Body of pancreas (tissue), 4 donors: Measurements from ENCODE around the gene DNAJB6. TPM values are rescaled to one million over a fixed set of nuclear protein-coding genes. Genes with fewer than 3 reads are reported as not detected.
A peak's percentile ranks its signal among the peaks of the same experiment; 100 is the strongest.

Experiments
- ATAC-seq: fragments of 150-250 bp; one replicate; pipeline ENCODE4 v1.9.1; 2016
- DNase-seq, 4 donors: peaks; one replicate each; pipeline ENCODE4 v3.0.0-alpha.2; 2019
- H3K27ac ChIP-seq, 4 donors: fragments of 200-600 bp; sonication (generic); 1 replicate in 3 of 4; 2 replicates in 1 of 4; pipeline versions ENCODE4 v1.5.1 to v1.6.1; 2016 to 2019; ENCODE audit warnings: mild to moderate bottlenecking in 1 of 4, mixed read lengths in 1 of 4, moderate library complexity in 1 of 4
- H3K27me3 ChIP-seq, 2 donors: fragments of 200-600 bp; sonication (generic); one replicate each; pipeline ENCODE4 v1.6.0; 2016; ENCODE audit warnings: mild to moderate bottlenecking in 1 of 2
- H3K36me3 ChIP-seq, 2 donors: fragments of 200-600 bp; sonication (generic); replicated peaks in 1 of 2; 2 replicates each; pipeline ENCODE4 v1.5.1; 2016; ENCODE audit warnings: low read depth in 2 of 2; ENCODE audit not compliant: insufficient read depth in 1 of 2
- H3K4me1 ChIP-seq: fragments of 200-600 bp; sonication (generic); one replicate; pipeline ENCODE4 v1.6.0; 2016
- H3K4me3 ChIP-seq, 2 donors: fragments of 200-600 bp; sonication (generic); 1 replicate in 1 of 2; 2 replicates in 1 of 2; pipeline ENCODE4 v1.5.1; 2016 to 2019
- H3K9me3 ChIP-seq, 3 donors: fragments of 200-600 bp; sonication (generic); 1 replicate in 2 of 3; 2 replicates in 1 of 3; pipeline ENCODE4 v1.5.1; 2016
- POLR2A ChIP-seq, 3 donors: fragments of 450-650 bp; IDR thresholded peaks; one replicate each; pipeline ENCODE4 v1.6.1; 2016; ENCODE audit warnings: antibody characterized with exemption in 3 of 3, mild to moderate bottlenecking in 2 of 3
- WGBS, 2 donors: methylation state at CpG; one replicate each; pipeline ENCODE4 v1.1.5; 2017; 5-methylcytosine and 5-hydroxymethylcytosine counted together
- intact Hi-C: fragments of 100-400 bp; cut with DNase I; formaldehyde crosslinking; loops from one replicate; pipeline ENCODE4 v1.15.1; 2023
- total RNA-seq, 2 donors: library from RNA; depleted of rRNA; stranded (reverse); fragments of >200 nt; gene quantifications; one replicate each; pipeline ENCODE4 v1.1.0, GENCODE V29; 2016
- TF ChIP-seq, protein P1 (sequence below), 7 experiments: fragments of 450-650 bp in 4 of 7; fragments of 200-600 bp in 3 of 7; sonication (generic) in 3 of 7; IDR thresholded peaks; one replicate each; pipeline ENCODE4 v1.5.1; 2016 to 2019; ENCODE audit warnings: antibody characterized with exemption in 7 of 7

DNAJB6 gene
- total RNA-seq, 2 donors from 2014 or later = 26.5 to 32.0 TPM

DNA sequence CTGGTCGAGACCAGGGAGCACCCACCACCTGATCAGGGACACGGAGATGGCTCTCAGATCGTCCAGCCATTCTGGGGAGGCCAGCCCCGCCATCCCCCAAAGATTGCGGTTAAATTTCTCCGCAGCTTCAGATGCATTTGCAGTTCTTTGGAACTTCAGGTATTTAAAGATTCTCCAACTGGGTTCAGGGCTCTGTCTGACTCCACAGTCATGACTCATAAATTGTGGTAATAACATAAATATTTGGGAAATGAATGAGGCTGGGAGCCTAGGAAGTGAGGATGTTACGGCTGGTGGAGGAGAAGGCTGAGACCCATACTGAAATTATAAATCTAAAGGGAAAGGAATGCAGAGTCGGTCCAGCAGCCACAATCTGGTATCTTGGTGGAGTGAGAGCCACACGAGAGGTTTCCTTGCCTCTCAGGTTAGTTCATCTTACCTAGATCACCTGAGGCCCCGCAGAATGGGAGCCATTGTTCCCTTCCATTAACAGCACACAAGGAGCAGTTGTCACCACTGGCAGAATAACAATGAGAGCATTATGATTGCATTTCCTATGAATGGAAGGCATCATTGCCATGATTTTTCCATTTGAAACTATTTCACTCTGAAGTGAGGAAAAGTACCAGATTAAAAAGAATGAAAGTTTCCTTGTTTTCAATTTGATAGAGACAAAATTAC is 26.7 kb upstream of the DNAJB6 start:
- peak in 1 of 4 donors; percentile 12 for DNase-seq
- peak overlapping the region in 3 of 4 donors; percentile 60 to 75 (median 60) for H3K27ac ChIP-seq
- H3K9me3 ChIP-seq = no peaks in the 10 kb centered on the region
- H3K4me3 ChIP-seq = no peak overlapping the region
- WGBS, 2 donors = 43 to 62% methylated on average over 4 to 10 of the region's 10 CpGs
- peak; percentile 76 for ATAC-seq
- TF ChIP-seq, protein P1, sequence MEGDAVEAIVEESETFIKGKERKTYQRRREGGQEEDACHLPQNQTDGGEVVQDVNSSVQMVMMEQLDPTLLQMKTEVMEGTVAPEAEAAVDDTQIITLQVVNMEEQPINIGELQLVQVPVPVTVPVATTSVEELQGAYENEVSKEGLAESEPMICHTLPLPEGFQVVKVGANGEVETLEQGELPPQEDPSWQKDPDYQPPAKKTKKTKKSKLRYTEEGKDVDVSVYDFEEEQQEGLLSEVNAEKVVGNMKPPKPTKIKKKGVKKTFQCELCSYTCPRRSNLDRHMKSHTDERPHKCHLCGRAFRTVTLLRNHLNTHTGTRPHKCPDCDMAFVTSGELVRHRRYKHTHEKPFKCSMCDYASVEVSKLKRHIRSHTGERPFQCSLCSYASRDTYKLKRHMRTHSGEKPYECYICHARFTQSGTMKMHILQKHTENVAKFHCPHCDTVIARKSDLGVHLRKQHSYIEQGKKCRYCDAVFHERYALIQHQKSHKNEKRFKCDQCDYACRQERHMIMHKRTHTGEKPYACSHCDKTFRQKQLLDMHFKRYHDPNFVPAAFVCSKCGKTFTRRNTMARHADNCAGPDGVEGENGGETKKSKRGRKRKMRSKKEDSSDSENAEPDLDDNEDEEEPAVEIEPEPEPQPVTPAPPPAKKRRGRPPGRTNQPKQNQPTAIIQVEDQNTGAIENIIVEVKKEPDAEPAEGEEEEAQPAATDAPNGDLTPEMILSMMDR (IDR thresholded peaks at IDR 0.05) = no peak
- peak in 1 of 3 donors; percentile 9 for TF ChIP-seq POLR2A (IDR thresholded peaks at IDR 0.05)
- H3K36me3 ChIP-seq = no peaks in the 10 kb centered on the region
- H3K27me3 ChIP-seq = no peaks in the 10 kb centered on the region
- H3K4me1 ChIP-seq = no peaks in the 10 kb centered on the region
- intact Hi-C loops = no loop called here

DNA sequence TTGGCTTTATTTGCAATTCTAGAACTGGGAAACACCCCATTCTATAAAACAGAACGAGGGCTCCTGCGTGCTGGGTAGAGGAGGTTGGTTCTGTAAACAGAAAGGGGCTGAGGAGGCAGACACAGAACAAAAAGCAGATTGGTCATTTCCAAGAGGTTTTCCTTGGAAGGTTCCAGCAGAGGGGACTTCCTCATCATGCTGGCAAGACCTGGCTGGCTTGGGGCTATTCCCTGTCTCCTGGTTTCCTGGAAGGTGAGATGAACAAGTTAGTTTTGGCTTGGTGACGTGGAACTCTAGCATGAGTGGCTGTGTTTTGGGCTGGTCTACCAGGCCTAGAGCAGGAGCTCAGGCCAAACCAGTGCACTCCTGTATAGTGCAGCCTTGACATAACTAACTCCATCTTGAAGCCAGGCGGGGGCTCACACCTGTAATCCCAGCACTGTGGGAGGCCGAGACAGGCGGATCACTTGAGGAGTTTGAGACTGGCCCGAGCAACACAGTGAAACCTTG is 26.1 kb upstream of the DNAJB6 start:
- Histone ChIP-seq H3K4me1 (no peaks in the 10 kb centered on the region), H3K9me3 (no peaks in the 10 kb centered on the region), H3K27ac (peak overlapping the region in 3 of 4 donors; percentile 60 to 75 (median 60)), H3K4me3 (no peak overlapping the region), H3K27me3 (no peaks in the 10 kb centered on the region), H3K36me3 (no peaks in the 10 kb centered on the region)
- WGBS, 2 donors = 60 to 66% methylated on average over 5 to 7 of the region's 7 CpGs
- ATAC-seq (peak; percentile 41), DNase-seq (no peak)
- no peak for TF ChIP-seq POLR2A (IDR thresholded peaks at IDR 0.05)
- TF ChIP-seq, protein P1 (IDR thresholded peaks at IDR 0.05) = no peak
- intact Hi-C loops = no loop called here

DNA sequence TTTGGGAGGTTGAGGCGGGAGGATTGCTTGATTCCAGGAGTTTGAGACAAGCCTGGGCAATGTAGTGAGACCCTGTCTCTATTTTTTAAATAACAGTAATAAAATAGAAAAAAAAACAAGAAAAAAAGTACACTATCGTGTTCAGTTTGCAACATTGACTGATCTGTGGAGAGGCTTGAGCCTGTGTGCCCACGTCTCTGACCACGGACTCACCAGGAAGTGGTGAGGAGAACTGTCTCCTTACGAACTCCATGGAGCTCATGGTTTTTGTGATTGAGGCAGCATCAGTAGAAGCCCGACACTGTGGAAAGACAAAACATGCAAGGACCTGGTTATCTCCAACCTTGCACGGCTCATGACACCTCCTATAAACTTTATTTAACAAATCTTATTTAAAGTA is 23.9 kb upstream of the DNAJB6 start:
- TF ChIP-seq, protein P1 (IDR thresholded peaks at IDR 0.05) = no peak
- TF ChIP-seq POLR2A (IDR thresholded peaks at IDR 0.05) = no peak
- 76 to 81% methylated on average over 7 of the region's 7 CpGs for WGBS, 2 donors
- intact Hi-C loops = no loop called here
- H3K4me3 ChIP-seq = no peak overlapping the region
- DNase-seq (no peak), ATAC-seq (no peak)
- no peaks in the 10 kb centered on the region for H3K4me1 ChIP-seq
- no peak overlapping the region for H3K27ac ChIP-seq
- H3K9me3 ChIP-seq = no peaks in the 10 kb centered on the region
- no peaks in the 10 kb centered on the region for H3K27me3 ChIP-seq
- no peaks in the 10 kb centered on the region for H3K36me3 ChIP-seq

DNA sequence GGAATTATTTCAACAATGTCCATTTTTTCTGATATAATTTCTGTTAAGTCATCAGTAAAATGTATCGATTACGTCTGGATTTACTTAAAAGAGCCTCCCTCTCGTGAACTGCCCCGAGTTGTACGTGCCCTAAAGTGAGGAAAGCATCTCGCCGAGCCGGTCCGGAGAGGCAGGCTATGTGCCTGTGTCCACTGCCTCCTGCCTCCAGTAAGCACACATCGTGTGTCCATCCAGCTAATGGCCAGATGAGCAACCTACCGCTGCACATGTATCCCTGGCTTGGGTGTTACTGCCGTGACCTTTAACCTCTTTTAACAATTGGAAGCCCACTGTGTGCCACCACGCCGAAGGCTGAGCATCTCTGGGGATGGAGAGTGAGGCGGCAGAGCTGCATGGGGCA is 23.2 kb upstream of the DNAJB6 start:
- TF ChIP-seq, protein P1 (IDR thresholded peaks at IDR 0.05) = no peak
- TF ChIP-seq POLR2A (IDR thresholded peaks at IDR 0.05) = no peak
- ATAC-seq = no peak
- Histone ChIP-seq H3K4me1 (no peaks in the 10 kb centered on the region), H3K27me3 (no peaks in the 10 kb centered on the region), H3K4me3 (no peak overlapping the region), H3K36me3 (no peaks in the 10 kb centered on the region), H3K9me3 (no peaks in the 10 kb centered on the region), H3K27ac (no peak overlapping the region)
- DNase-seq = no peak
- 85 to 87% methylated on average over 14 to 15 of the region's 15 CpGs for WGBS, 2 donors
- intact Hi-C loops = no loop called here
